ENCODE measurements around the gene MKNK2.

The MKNK2 gene

GRCh38 chr19:2032296-2032941, 18.6 kb downstream of the MKNK2 start:
- DNase-seq (ENCODE audit: low spot score) = peak; percentile 91

GRCh38 chr19:2027361-2027760, 23.7 kb downstream of the MKNK2 start:
- peak; percentile 69 for DNase-seq (ENCODE audit: low spot score)

GRCh38 chr19:2026770-2027169, 24.3 kb downstream of the MKNK2 start:
- no peak for DNase-seq (ENCODE audit: low spot score)

- DNase-seq (ENCODE audit: low spot score) = no peak
Measured at GRCh38 chr19:2022289-2022688, 28.8 kb downstream of the MKNK2 start.

- no peak for DNase-seq (ENCODE audit: low spot score)
Measured at GRCh38 chr19:2021453-2022140, 29.4 kb downstream of the MKNK2 start.

GRCh38 chr19:2018752-2019151, 32.3 kb downstream of the MKNK2 start:
- no peak for DNase-seq (ENCODE audit: low spot score)

GRCh38 chr19:2016041-2016807, 34.8 kb downstream of the MKNK2 start:
- peak; percentile 92 for DNase-seq (ENCODE audit: low spot score)

- peak; percentile 62 for DNase-seq (ENCODE audit: low spot score)
Measured at GRCh38 chr19:2015608-2015950, 35.5 kb downstream of the MKNK2 start, which contains the start of gene BTBD2. Gene BTBD2, minus strand, starts transcription at chr19:2015714. Its CDS starts 11 bp downstream, at chr19:2015703.

- no peak for DNase-seq (ENCODE audit: low spot score)
Measured at GRCh38 chr19:2014731-2015607, 36.1 kb downstream of the MKNK2 start.

GRCh38 chr19:2014131-2014571, 36.9 kb downstream of the MKNK2 start:
- no peak for DNase-seq (ENCODE audit: low spot score)

GRCh38 chr19:2013683-2013961, 37.4 kb downstream of the MKNK2 start:
- DNase-seq (ENCODE audit: low spot score) = no peak

- DNase-seq (ENCODE audit: low spot score) = no peak
Measured at GRCh38 chr19:2012941-2013682, 37.9 kb downstream of the MKNK2 start.

- no peak for DNase-seq (ENCODE audit: low spot score)
Measured at GRCh38 chr19:2011169-2011568, 39.9 kb downstream of the MKNK2 start.

- no peak for DNase-seq (ENCODE audit: low spot score)
Measured at GRCh38 chr19:2010135-2010668, 40.8 kb downstream of the MKNK2 start.

GRCh38 chr19:2003874-2004273, 47.2 kb downstream of the MKNK2 start:
- no peak for DNase-seq (ENCODE audit: low spot score)

- DNase-seq (ENCODE audit: low spot score) = no peak
Measured at GRCh38 chr19:1999856-2000515, 51.1 kb downstream of the MKNK2 start.

- DNase-seq (ENCODE audit: low spot score) = no peak
Measured at GRCh38 chr19:1998712-1999708, 52.0 kb downstream of the MKNK2 start.

GRCh38 chr19:1997353-1998233, 53.5 kb downstream of the MKNK2 start:
- no peak for DNase-seq (ENCODE audit: low spot score)
